ENCODE data around the gene NCK2.

Gene NCK2

DNA sequence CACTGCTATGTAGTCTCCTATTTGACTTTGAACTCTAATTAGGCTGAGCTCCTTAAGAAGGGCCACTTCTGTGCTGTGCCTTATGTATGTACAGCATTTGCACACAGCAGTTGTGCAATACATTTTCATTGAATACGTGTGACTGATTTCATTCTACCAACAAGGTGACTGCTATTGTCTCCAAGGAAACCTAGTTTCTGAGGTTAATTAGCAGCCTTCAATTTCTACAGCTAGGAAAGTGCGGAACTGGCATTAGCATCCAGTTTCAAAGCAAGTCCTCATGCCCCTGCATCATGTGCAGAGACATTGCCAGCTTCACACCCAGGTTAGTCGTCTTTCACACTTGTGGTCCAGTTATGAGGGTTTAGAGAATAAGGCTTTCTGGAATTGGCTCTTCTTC is 58.6 kb downstream of the NCK2 start:
- H4K20me1 ChIP-seq (ENCODE audit: insufficient read depth, low read length), result no peaks in the 10 kb centered on the region
- H3K4me3 ChIP-seq (ENCODE audit: low read length), result no peak overlapping the region
- H3K4me1 ChIP-seq (ENCODE audit: low read length), result peaks cover 53% of the 10 kb centered on the region
- H3K9me3 ChIP-seq (replicated peaks; ENCODE audit: insufficient read depth, low read length), result no peaks in the 10 kb centered on the region
- no peak for TF ChIP-seq EZH2phosphoT487 (IDR thresholded peaks at IDR 0.05; ENCODE audit: low read length)
- TF ChIP-seq EZH2 (optimal IDR thresholded peaks at IDR 0.05; ENCODE audit: low read depth, low read length), result no peak
- TF ChIP-seq, protein P1, sequence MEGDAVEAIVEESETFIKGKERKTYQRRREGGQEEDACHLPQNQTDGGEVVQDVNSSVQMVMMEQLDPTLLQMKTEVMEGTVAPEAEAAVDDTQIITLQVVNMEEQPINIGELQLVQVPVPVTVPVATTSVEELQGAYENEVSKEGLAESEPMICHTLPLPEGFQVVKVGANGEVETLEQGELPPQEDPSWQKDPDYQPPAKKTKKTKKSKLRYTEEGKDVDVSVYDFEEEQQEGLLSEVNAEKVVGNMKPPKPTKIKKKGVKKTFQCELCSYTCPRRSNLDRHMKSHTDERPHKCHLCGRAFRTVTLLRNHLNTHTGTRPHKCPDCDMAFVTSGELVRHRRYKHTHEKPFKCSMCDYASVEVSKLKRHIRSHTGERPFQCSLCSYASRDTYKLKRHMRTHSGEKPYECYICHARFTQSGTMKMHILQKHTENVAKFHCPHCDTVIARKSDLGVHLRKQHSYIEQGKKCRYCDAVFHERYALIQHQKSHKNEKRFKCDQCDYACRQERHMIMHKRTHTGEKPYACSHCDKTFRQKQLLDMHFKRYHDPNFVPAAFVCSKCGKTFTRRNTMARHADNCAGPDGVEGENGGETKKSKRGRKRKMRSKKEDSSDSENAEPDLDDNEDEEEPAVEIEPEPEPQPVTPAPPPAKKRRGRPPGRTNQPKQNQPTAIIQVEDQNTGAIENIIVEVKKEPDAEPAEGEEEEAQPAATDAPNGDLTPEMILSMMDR (IDR thresholded peaks at IDR 0.05; ENCODE audit: low read length), result no peak
- H3K4me2 ChIP-seq (ENCODE audit: low read depth, low read length), result no peak overlapping the region
- H3K27ac ChIP-seq (ENCODE audit: low read length), result no peak overlapping the region
- DNase-seq, result no peak
- H3K79me2 ChIP-seq (ENCODE audit: low read length), result peaks cover 97% of the 10 kb centered on the region
- no peaks in the 10 kb centered on the region for H3K36me3 ChIP-seq (replicated peaks; ENCODE audit: insufficient read depth, low read length)
- no peak overlapping the region for H2AFZ ChIP-seq (ENCODE audit: low read length)
- H3K27me3 ChIP-seq (replicated peaks; ENCODE audit: insufficient read depth, low read length), result no peaks in the 10 kb centered on the region
- peaks cover 11% of the 10 kb centered on the region for H3F3A ChIP-seq (ENCODE audit: insufficient read depth, low read length)
- H3K9me2 ChIP-seq (replicated peaks; ENCODE audit: insufficient read depth, low read length), result no peaks in the 10 kb centered on the region
- H3K9ac ChIP-seq (ENCODE audit: low read length), result no peak overlapping the region

DNA sequence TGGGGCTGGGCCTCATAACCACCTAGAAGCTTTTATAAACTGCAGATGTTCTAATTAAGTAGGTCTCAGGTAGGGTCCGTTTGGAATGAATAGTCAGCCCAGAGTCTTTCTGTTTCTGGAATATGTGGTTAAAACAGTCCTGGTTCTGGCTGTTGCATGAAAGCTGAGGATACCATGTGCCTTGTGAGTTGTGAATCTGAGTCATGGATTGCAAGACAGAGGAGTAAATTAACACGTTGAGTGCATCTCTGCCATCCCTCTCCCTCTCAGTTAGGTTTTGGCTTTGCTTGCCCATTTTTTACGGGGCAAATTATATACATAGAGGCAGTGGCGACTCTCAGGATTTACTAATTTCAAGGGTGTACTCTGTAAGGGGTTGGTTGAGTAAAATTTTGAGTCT is 59.1 kb downstream of the NCK2 start:
- Histone ChIP-seq H3K4me2 (ENCODE audit: low read depth, low read length) (no peak overlapping the region), H3K4me3 (ENCODE audit: low read length) (no peak overlapping the region), H3K27ac (ENCODE audit: low read length) (no peak overlapping the region), H4K20me1 (ENCODE audit: insufficient read depth, low read length) (no peaks in the 10 kb centered on the region), H3F3A (ENCODE audit: insufficient read depth, low read length) (peaks cover 11% of the 10 kb centered on the region), H3K4me1 (ENCODE audit: low read length) (peaks cover 55% of the 10 kb centered on the region), H3K9me3 (replicated peaks; ENCODE audit: insufficient read depth, low read length) (no peaks in the 10 kb centered on the region), H2AFZ (ENCODE audit: low read length) (no peak overlapping the region), H3K79me2 (ENCODE audit: low read length) (peaks cover 97% of the 10 kb centered on the region), H3K9me2 (replicated peaks; ENCODE audit: insufficient read depth, low read length) (no peaks in the 10 kb centered on the region), H3K36me3 (replicated peaks; ENCODE audit: insufficient read depth, low read length) (no peaks in the 10 kb centered on the region), H3K27me3 (replicated peaks; ENCODE audit: insufficient read depth, low read length) (no peaks in the 10 kb centered on the region), H3K9ac (ENCODE audit: low read length) (no peak overlapping the region)
- DNase-seq, result no peak
- TF ChIP-seq EZH2 (optimal IDR thresholded peaks at IDR 0.05; ENCODE audit: low read depth, low read length), result no peak
- no peak for TF ChIP-seq EZH2phosphoT487 (IDR thresholded peaks at IDR 0.05; ENCODE audit: low read length)
- TF ChIP-seq, protein P1 (IDR thresholded peaks at IDR 0.05; ENCODE audit: low read length), result no peak

DNA sequence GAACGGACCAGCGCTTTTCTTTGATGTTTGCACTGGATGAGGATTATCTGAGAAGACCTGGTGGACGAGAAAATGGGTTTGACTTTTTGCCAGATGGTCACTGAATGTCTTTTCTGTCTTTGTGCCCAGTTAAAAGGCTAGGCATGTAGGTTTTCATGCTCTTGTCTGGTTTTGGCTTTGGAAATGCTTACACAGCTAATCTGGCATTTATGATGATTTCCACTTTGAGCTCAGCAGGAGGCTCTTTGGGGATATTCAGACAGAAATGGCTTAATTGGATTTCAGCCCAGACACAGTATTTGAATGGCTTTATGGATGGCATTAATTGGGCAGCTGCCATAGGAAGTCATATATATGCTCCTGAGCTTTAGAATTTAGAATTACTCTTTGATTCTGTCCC is 59.6 kb downstream of the NCK2 start:
- no peaks in the 10 kb centered on the region for H4K20me1 ChIP-seq (ENCODE audit: insufficient read depth, low read length)
- no peaks in the 10 kb centered on the region for H3K27me3 ChIP-seq (replicated peaks; ENCODE audit: insufficient read depth, low read length)
- H3K4me1 ChIP-seq (ENCODE audit: low read length), result peaks cover 55% of the 10 kb centered on the region
- H3K9me3 ChIP-seq (replicated peaks; ENCODE audit: insufficient read depth, low read length), result no peaks in the 10 kb centered on the region
- peaks cover 97% of the 10 kb centered on the region for H3K79me2 ChIP-seq (ENCODE audit: low read length)
- TF ChIP-seq EZH2 (optimal IDR thresholded peaks at IDR 0.05; ENCODE audit: low read depth, low read length) (no peak), EZH2phosphoT487 (IDR thresholded peaks at IDR 0.05; ENCODE audit: low read length) (no peak)
- TF ChIP-seq, protein P1 (IDR thresholded peaks at IDR 0.05; ENCODE audit: low read length), result no peak
- no peak overlapping the region for H3K4me2 ChIP-seq (ENCODE audit: low read depth, low read length)
- no peak overlapping the region for H3K4me3 ChIP-seq (ENCODE audit: low read length)
- H3K9ac ChIP-seq (ENCODE audit: low read length), result no peak overlapping the region
- no peak for DNase-seq
- H3K9me2 ChIP-seq (replicated peaks; ENCODE audit: insufficient read depth, low read length), result no peaks in the 10 kb centered on the region
- H3K27ac ChIP-seq (ENCODE audit: low read length), result no peak overlapping the region
- H3F3A ChIP-seq (ENCODE audit: insufficient read depth, low read length), result peaks cover 10% of the 10 kb centered on the region
- no peaks in the 10 kb centered on the region for H3K36me3 ChIP-seq (replicated peaks; ENCODE audit: insufficient read depth, low read length)
- H2AFZ ChIP-seq (ENCODE audit: low read length), result no peak overlapping the region

Data from MM.1S (cell line).